ENCODE measurements around the gene UBE2M.

GRCh38 chr19:58550362-58551122, 7.9 kb downstream of the UBE2M start:
- TF ChIP-seq CTCF (IDR thresholded peaks at IDR 0.05; ENCODE audit: low read depth, low read length), result no peak
- no peak for TF ChIP-seq EZH2phosphoT487 (IDR thresholded peaks at IDR 0.05; ENCODE audit: low read depth)
